ENCODE data around the gene DCPS.
"Not testable (repeated sequence)": the region's sequence is repeated elsewhere in the genome, so short reads cannot be mapped to it uniquely, and the experiment has no call there.

GRCh38 chr11:126367806-126368205 lies 63.9 kb downstream of the DCPS start:
- TF ChIP-seq EZH2phosphoT487 (IDR thresholded peaks at IDR 0.05; ENCODE audit: borderline replicate concordance, low read length); CTCF (conservative IDR thresholded peaks at IDR 0.05; ENCODE audit: low read depth, low read length): not testable (repeated sequence)

All from PC-3 (cell line).